Measurements from ENCODE around the gene ART5.

Gene ART5

GRCh38 chr11:3641701-3642070, at the start of gene ART5:
Gene ART5, minus strand, starts transcription at chr11:3641992. Its CDS starts 130 bp downstream, at chr11:3641862.
- DNase-seq (ENCODE audit: low read depth in 3 of 3) = no peak

GRCh38 chr11:3686751-3687150, 45.0 kb upstream of the ART5 start:
- no peak for DNase-seq (ENCODE audit: low read depth in 3 of 3)

- no peak for DNase-seq (ENCODE audit: low read depth in 3 of 3)
Observed at GRCh38 chr11:3685923-3686322, 44.1 kb upstream of the ART5 start.

GRCh38 chr11:3684819-3685172, 43.0 kb upstream of the ART5 start:
- DNase-seq (ENCODE audit: low read depth in 3 of 3) = no peak

- DNase-seq (ENCODE audit: low read depth in 3 of 3) = no peak
Observed at GRCh38 chr11:3684129-3684818, 42.5 kb upstream of the ART5 start.

- DNase-seq (ENCODE audit: low read depth in 3 of 3) = no peak
Observed at GRCh38 chr11:3683039-3683438, 41.2 kb upstream of the ART5 start.

GRCh38 chr11:3679077-3679476, 37.3 kb upstream of the ART5 start:
- no peak for DNase-seq (ENCODE audit: low read depth in 3 of 3)

GRCh38 chr11:3675971-3676370, 34.2 kb upstream of the ART5 start:
- no peak for DNase-seq (ENCODE audit: low read depth in 3 of 3)

GRCh38 chr11:3674189-3674588, 32.4 kb upstream of the ART5 start:
- no peak for DNase-seq (ENCODE audit: low read depth in 3 of 3)

- DNase-seq (ENCODE audit: low read depth in 3 of 3) = no peak
Observed at GRCh38 chr11:3671334-3672254, 29.8 kb upstream of the ART5 start, which contains the start of gene CHRNA10. Gene CHRNA10, minus strand, starts transcription at chr11:3671384. Its CDS starts 72 bp downstream, at chr11:3671312.

GRCh38 chr11:3669742-3670183, 28.0 kb upstream of the ART5 start:
- DNase-seq (ENCODE audit: low read depth in 3 of 3) = no peak

- no peak for DNase-seq (ENCODE audit: low read depth in 3 of 3)
Observed at GRCh38 chr11:3669128-3669527, 27.3 kb upstream of the ART5 start.

GRCh38 chr11:3667149-3668035, 25.6 kb upstream of the ART5 start:
- no peak for DNase-seq (ENCODE audit: low read depth in 3 of 3)

GRCh38 chr11:3666023-3666530, 24.3 kb upstream of the ART5 start:
- no peak for DNase-seq (ENCODE audit: low read depth in 3 of 3)

GRCh38 chr11:3665336-3666022, 23.7 kb upstream of the ART5 start:
- no peak for DNase-seq (ENCODE audit: low read depth in 3 of 3)

- no peak for DNase-seq (ENCODE audit: low read depth in 3 of 3)
Observed at GRCh38 chr11:3664032-3664630, 22.3 kb upstream of the ART5 start.

- DNase-seq (ENCODE audit: low read depth in 3 of 3) = no peak
Observed at GRCh38 chr11:3662856-3663255, 21.1 kb upstream of the ART5 start.

- no peak for DNase-seq (ENCODE audit: low read depth in 3 of 3)
Observed at GRCh38 chr11:3660960-3661359, 19.2 kb upstream of the ART5 start.

- DNase-seq (ENCODE audit: low read depth in 3 of 3) = no peak
Observed at GRCh38 chr11:3659595-3660515, 18.1 kb upstream of the ART5 start.

- DNase-seq (ENCODE audit: low read depth in 3 of 3) = no peak
Observed at GRCh38 chr11:3658252-3658651, 16.5 kb upstream of the ART5 start.

Measured in stimulated activated CD4-positive, alpha-beta T cell treated with anti-CD3 and anti-CD28 coated beads, TNF-alpha, amount 100 ng/mL, for 24 hours (primary cell).